Osteoblast (primary cell): ENCODE data around the gene YOD1. TPM values are rescaled to one million over a fixed set of nuclear protein-coding genes. Genes with fewer than 3 reads are reported as not detected.

Source experiments
- DNase-seq: peaks from one replicate; pipeline ENCODE4 v3.0.0; 2011; ENCODE audit warnings: low spot score, mixed read lengths; ENCODE audit not compliant: insufficient read length; ENCODE audit errors: missing footprints
- H2AFZ ChIP-seq: 2 replicates; pipeline ENCODE4 v1.6.0; 2011; ENCODE audit warnings: mild to moderate bottlenecking, low read length
- H3K27ac ChIP-seq: 2 replicates; pipeline ENCODE4 v1.5.1; 2011; ENCODE audit warnings: mild to moderate bottlenecking, low read depth, low read length, moderate library complexity
- H3K27me3 ChIP-seq: 2 replicates; pipeline ENCODE4 v1.6.0; 2012; ENCODE audit warnings: mild to moderate bottlenecking, control low read depth, inconsistent platforms, low read length, moderate library complexity; ENCODE audit not compliant: insufficient read depth
- H3K36me3 ChIP-seq: 2 replicates; pipeline ENCODE4 v1.5.1; 2011; ENCODE audit warnings: mild to moderate bottlenecking, low read length, control low read depth, moderate library complexity; ENCODE audit not compliant: insufficient read depth
- H3K4me1 ChIP-seq: 2 replicates; pipeline ENCODE4 v1.5.1; 2011; ENCODE audit warnings: mild to moderate bottlenecking, low read length, control low read depth, moderate library complexity; ENCODE audit not compliant: insufficient read depth
- H3K4me2 ChIP-seq: 2 replicates; pipeline ENCODE4 v1.6.0; 2011; ENCODE audit warnings: mild to moderate bottlenecking, low read length; ENCODE audit not compliant: insufficient read depth
- H3K4me3 ChIP-seq: fragments of 200-600 bp; sonication (generic); 3 replicates; pipeline ENCODE4 v1.5.1; 2012; ENCODE audit warnings: mild to moderate bottlenecking, low read length, inconsistent platforms; ENCODE audit not compliant: insufficient read depth
- H3K79me2 ChIP-seq: 2 replicates; pipeline ENCODE4 v1.6.0; 2012; ENCODE audit warnings: mild to moderate bottlenecking, low read length, control low read depth, inconsistent platforms; ENCODE audit not compliant: insufficient read depth
- H3K9me3 ChIP-seq: 2 replicates; pipeline ENCODE4 v1.5.1; 2011; ENCODE audit warnings: low read depth, low read length, control low read depth
- H4K20me1 ChIP-seq: 2 replicates; pipeline ENCODE4 v1.6.0; 2012; ENCODE audit warnings: mild to moderate bottlenecking, low read length, control low read depth; ENCODE audit not compliant: insufficient read depth
- total RNA-seq: library from RNA; depleted of rRNA; stranded (reverse); fragments of >200 nt; gene quantifications from 2 replicates; pipeline ENCODE4 v1.2.3, GENCODE V29; 2012
- TF ChIP-seq, protein P1 (sequence below): IDR thresholded peaks from 2 replicates; pipeline ENCODE4 v1.5.1; 2011; ENCODE audit warnings: mild to moderate bottlenecking, low read depth, low read length, moderate library complexity; ENCODE audit errors: extremely low read depth

The YOD1 gene
- total RNA-seq, 1 donor: 8.3 TPM

- no peaks in the 10 kb centered on the region for H3K79me2 ChIP-seq
- no peak overlapping the region for H3K4me3 ChIP-seq
- TF ChIP-seq, protein P1, sequence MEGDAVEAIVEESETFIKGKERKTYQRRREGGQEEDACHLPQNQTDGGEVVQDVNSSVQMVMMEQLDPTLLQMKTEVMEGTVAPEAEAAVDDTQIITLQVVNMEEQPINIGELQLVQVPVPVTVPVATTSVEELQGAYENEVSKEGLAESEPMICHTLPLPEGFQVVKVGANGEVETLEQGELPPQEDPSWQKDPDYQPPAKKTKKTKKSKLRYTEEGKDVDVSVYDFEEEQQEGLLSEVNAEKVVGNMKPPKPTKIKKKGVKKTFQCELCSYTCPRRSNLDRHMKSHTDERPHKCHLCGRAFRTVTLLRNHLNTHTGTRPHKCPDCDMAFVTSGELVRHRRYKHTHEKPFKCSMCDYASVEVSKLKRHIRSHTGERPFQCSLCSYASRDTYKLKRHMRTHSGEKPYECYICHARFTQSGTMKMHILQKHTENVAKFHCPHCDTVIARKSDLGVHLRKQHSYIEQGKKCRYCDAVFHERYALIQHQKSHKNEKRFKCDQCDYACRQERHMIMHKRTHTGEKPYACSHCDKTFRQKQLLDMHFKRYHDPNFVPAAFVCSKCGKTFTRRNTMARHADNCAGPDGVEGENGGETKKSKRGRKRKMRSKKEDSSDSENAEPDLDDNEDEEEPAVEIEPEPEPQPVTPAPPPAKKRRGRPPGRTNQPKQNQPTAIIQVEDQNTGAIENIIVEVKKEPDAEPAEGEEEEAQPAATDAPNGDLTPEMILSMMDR: no peak
- no peaks in the 10 kb centered on the region for H3K9me3 ChIP-seq
- H3K4me1 ChIP-seq: no peaks in the 10 kb centered on the region
- peaks cover 3% of the 10 kb centered on the region for H3K27me3 ChIP-seq
- H3K36me3 ChIP-seq: no peaks in the 10 kb centered on the region
- H3K27ac ChIP-seq: no peak overlapping the region
- no peaks in the 10 kb centered on the region for H4K20me1 ChIP-seq
- no peak overlapping the region for H2AFZ ChIP-seq
- H3K4me2 ChIP-seq: no peak overlapping the region
- DNase-seq: no peak
Measured at GRCh38 chr1:207089627-207090355, 38.8 kb upstream of the YOD1 start.

DNA sequence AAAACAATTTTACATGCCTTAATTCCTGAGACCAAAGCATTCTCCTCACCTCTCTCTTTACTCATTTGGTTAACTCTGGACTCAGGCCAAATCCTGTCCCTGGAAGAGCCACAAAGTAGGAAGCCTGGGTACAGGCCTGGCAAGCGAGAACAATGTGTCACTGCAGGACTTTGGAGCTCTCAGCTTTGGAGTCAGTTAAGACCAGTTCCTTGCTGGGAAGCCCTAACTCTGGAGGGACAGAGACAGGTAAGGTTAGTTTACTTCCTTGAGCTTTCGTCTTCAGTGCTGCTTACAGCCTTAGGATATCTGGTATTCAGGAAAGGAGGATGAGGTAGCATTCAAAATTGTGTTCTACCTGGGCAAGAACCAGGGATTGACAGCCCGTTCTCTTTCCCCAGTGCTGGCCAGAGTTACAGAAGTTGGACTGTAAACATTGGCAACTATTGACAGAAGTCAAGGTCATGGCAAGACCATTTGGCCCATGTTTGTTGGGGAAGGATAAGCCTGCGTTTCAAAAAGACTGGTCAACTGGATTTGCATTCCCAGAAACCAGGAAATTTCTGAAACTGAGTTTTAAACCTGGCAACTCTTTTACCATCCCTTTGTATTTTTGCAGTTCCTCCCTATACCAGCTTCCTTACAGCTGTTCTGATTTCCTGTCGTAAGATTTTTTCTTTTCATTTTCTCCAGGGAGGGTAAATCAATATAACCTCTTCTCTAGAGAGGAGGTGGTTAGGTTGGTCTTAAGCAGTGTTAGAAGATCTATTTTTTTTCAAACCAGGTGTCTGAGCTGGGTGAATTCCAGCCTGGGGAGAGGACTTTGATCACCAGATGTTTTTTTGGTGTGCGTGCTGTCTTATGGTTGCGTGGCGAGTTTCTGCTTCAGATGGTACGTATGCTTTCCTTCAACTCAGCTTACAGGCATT is 38.0 kb upstream of the YOD1 start, which contains the start of gene C4BPB:
Gene C4BPB (plus strand): TSS at position 160 of the 926 bp plus-strand sequence. CDS start 672 bp downstream, at position 832.
- TF ChIP-seq, protein P1: no peak
- H4K20me1 ChIP-seq: no peaks in the 10 kb centered on the region
- H3K27me3 ChIP-seq: peaks cover 8% of the 10 kb centered on the region
- H3K9me3 ChIP-seq: no peaks in the 10 kb centered on the region
- H3K79me2 ChIP-seq: no peaks in the 10 kb centered on the region
- no peak within 1 kb of the TSS for H3K27ac ChIP-seq
- no peaks in the 10 kb centered on the region for H3K36me3 ChIP-seq
- H3K4me1 ChIP-seq: peaks cover 3% of the 10 kb centered on the region
- H2AFZ ChIP-seq: peak within 1 kb of the TSS; percentile 32
- H3K4me3 ChIP-seq: no peak within 1 kb of the TSS
- no peak within 1 kb of the TSS for H3K4me2 ChIP-seq
- DNase-seq: no peak

DNA sequence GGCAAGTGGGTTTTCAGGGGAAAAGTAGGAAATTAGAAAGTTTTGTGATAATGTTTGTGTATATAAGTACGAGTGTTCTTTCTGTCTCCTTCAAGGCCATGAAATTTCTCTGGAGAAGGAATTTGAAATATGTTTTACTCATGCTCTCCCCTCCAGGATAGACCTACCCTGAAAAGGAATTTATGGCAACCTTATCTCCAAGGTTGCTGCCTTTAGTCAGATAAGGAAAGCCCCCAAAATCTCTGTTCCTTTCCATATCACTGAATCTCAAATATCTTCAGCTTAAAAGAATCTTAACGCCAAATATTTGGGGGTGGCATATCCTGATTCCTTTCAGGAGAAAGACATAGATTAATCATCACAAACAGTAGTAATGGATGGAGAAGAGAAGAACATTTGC is 37.2 kb upstream of the YOD1 start:
- H2AFZ ChIP-seq: no peak overlapping the region
- H4K20me1 ChIP-seq: no peaks in the 10 kb centered on the region
- no peak overlapping the region for H3K4me3 ChIP-seq
- no peak for DNase-seq
- H3K4me2 ChIP-seq: no peak overlapping the region
- peaks cover 8% of the 10 kb centered on the region for H3K27me3 ChIP-seq
- no peaks in the 10 kb centered on the region for H3K9me3 ChIP-seq
- H3K79me2 ChIP-seq: no peaks in the 10 kb centered on the region
- H3K27ac ChIP-seq: no peak overlapping the region
- no peaks in the 10 kb centered on the region for H3K36me3 ChIP-seq
- TF ChIP-seq, protein P1: no peak
- peaks cover 3% of the 10 kb centered on the region for H3K4me1 ChIP-seq

DNA sequence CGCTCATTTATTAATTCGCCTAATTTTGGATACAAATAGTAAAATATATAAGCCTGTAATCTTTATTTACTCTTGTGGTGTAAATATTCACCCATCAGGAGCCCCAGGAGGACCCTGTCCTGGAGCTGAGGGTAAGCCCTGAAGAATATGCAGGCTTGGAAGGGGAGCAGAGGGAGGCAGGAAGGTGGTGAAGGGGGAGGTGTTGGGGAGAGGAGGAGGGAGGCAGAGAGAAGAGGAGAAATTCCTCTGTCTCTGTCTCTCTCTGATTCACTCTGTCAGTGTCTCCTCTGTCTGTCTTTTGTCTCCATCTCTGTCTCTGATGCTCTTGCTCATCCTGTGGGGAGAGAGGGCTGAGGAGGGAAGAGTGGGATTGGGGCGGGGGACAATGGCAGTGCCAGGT is 34.9 kb upstream of the YOD1 start:
- H3K9me3 ChIP-seq: no peaks in the 10 kb centered on the region
- no peak for DNase-seq
- no peak overlapping the region for H3K4me2 ChIP-seq
- TF ChIP-seq, protein P1: no peak
- no peaks in the 10 kb centered on the region for H3K36me3 ChIP-seq
- H3K27me3 ChIP-seq: peaks cover 5% of the 10 kb centered on the region
- H3K27ac ChIP-seq: no peak overlapping the region
- H3K79me2 ChIP-seq: no peaks in the 10 kb centered on the region
- H2AFZ ChIP-seq: no peak overlapping the region
- H3K4me1 ChIP-seq: peaks cover 3% of the 10 kb centered on the region
- no peaks in the 10 kb centered on the region for H4K20me1 ChIP-seq
- no peak overlapping the region for H3K4me3 ChIP-seq
